HG02840 (cell line): ENCODE results near the gene CELF4.

Experiments
- ATAC-seq: cut with Tn5 transposase; IDR thresholded peaks from one replicate; pipeline ENCODE4 v1.9.1; 2021; ENCODE audit warnings: mild to moderate bottlenecking, moderate library complexity, moderate number of reproducible peaks; ENCODE audit not compliant: unreplicated experiment, low FRiP score

Gene CELF4

GRCh38 chr18:37336568-37337285, 228.9 kb downstream of the CELF4 start:
- ATAC-seq = no peak

- no peak for ATAC-seq
These were observed 230.2 kb downstream of the CELF4 start for GRCh38 chr18:37335409-37335736.

GRCh38 chr18:37334631-37335408, 230.8 kb downstream of the CELF4 start:
- no peak for ATAC-seq

GRCh38 chr18:37332628-37333420, 232.8 kb downstream of the CELF4 start:
- ATAC-seq = no peak

- ATAC-seq = no peak
These were observed 233.4 kb downstream of the CELF4 start for GRCh38 chr18:37332219-37332618.

GRCh38 chr18:37330173-37330572, 235.4 kb downstream of the CELF4 start:
- ATAC-seq = no peak

- ATAC-seq = no peak
These were observed 236.5 kb downstream of the CELF4 start for GRCh38 chr18:37328946-37329719.

- ATAC-seq = no peak
These were observed 238.5 kb downstream of the CELF4 start for GRCh38 chr18:37327063-37327577.

- no peak for ATAC-seq
These were observed 243.0 kb downstream of the CELF4 start for GRCh38 chr18:37322492-37323035.

GRCh38 chr18:37321582-37322491, 243.8 kb downstream of the CELF4 start:
- no peak for ATAC-seq

GRCh38 chr18:37320317-37320716, 245.3 kb downstream of the CELF4 start:
- no peak for ATAC-seq

GRCh38 chr18:37318360-37319355, 246.9 kb downstream of the CELF4 start:
- ATAC-seq = no peak

- no peak for ATAC-seq
These were observed 248.1 kb downstream of the CELF4 start for GRCh38 chr18:37317486-37317885.

GRCh38 chr18:37316468-37316867, 249.1 kb downstream of the CELF4 start:
- no peak for ATAC-seq

GRCh38 chr18:37315935-37316334, 249.7 kb downstream of the CELF4 start:
- ATAC-seq = no peak

GRCh38 chr18:37314534-37314933, 251.1 kb downstream of the CELF4 start:
- no peak for ATAC-seq

- no peak for ATAC-seq
These were observed 252.0 kb downstream of the CELF4 start for GRCh38 chr18:37313624-37314023.

- no peak for ATAC-seq
These were observed 255.7 kb downstream of the CELF4 start for GRCh38 chr18:37309861-37310260.
